LNCAP (cell line): ENCODE results near the gene TIPARP.

Source experiments
- TF ChIP-seq, protein P1 (sequence below): fragments of 450-650 bp; IDR thresholded peaks from 2 replicates; pipeline ENCODE4 v1.5.1; 2017; ENCODE audit warnings: mild to moderate bottlenecking

Gene TIPARP

DNA sequence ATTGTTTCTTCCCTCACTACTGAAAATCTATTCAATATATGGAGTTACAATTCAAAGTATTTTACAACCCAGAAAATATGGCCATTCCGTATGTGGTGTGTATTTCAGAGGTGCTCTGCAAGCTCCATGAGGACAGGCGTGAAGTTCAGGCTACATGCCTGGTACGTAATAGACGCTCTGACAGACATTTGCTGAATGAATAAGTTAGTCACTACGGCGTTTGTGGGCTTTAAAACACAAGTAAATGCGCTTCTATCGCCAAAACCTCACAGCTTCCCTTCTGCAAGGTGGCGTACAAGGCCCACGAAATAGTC, 701 bp upstream of the TIPARP start:
- TF ChIP-seq, protein P1, sequence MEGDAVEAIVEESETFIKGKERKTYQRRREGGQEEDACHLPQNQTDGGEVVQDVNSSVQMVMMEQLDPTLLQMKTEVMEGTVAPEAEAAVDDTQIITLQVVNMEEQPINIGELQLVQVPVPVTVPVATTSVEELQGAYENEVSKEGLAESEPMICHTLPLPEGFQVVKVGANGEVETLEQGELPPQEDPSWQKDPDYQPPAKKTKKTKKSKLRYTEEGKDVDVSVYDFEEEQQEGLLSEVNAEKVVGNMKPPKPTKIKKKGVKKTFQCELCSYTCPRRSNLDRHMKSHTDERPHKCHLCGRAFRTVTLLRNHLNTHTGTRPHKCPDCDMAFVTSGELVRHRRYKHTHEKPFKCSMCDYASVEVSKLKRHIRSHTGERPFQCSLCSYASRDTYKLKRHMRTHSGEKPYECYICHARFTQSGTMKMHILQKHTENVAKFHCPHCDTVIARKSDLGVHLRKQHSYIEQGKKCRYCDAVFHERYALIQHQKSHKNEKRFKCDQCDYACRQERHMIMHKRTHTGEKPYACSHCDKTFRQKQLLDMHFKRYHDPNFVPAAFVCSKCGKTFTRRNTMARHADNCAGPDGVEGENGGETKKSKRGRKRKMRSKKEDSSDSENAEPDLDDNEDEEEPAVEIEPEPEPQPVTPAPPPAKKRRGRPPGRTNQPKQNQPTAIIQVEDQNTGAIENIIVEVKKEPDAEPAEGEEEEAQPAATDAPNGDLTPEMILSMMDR, result no peak

DNA sequence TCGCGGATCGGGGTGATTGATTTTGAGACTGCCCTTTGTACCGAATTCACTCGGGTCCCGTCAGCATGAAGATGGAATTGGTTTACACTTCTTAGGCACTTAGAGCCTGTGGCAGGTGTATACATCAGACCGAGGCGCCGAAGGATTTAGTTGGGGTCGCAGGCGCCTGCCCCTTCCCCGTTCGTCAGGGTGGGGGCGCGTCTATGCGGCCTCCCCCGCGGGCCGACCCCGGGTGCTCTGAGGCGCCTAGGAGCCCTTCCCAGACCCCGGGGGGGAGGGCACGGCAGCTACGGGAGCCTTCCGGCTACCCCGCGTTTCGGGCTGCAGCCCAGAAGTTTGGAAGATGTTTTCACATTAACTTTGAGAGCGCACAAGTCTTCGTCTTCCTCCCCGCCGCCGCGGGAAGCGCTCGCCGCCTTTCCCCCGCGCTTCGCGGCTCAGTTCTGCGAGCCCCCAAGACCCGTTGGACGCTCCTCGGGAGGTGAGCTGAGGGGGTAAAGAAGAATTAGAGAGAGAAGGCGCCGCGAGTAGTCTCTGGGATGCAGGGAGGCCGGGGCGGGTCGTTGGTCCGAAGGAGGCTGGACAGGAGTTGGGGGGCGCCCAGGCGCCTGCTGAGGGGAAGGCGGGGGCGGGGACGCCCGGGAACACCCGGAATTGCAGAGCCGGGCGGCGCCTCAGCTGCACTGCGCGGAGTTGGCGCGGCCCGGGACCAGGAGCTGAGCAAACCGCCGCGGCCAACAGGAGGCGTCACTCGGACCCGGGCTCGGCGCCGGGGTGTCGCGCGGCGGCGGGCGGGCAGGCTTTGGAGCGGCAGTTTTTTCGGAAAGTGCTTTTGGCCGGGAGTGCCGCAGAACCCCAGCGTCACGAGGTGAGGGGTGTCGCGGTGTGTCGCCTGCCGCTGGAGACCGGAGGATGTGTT, 780 bp downstream of the TIPARP start:
- TF ChIP-seq, protein P1, result peak; percentile 73

DNA sequence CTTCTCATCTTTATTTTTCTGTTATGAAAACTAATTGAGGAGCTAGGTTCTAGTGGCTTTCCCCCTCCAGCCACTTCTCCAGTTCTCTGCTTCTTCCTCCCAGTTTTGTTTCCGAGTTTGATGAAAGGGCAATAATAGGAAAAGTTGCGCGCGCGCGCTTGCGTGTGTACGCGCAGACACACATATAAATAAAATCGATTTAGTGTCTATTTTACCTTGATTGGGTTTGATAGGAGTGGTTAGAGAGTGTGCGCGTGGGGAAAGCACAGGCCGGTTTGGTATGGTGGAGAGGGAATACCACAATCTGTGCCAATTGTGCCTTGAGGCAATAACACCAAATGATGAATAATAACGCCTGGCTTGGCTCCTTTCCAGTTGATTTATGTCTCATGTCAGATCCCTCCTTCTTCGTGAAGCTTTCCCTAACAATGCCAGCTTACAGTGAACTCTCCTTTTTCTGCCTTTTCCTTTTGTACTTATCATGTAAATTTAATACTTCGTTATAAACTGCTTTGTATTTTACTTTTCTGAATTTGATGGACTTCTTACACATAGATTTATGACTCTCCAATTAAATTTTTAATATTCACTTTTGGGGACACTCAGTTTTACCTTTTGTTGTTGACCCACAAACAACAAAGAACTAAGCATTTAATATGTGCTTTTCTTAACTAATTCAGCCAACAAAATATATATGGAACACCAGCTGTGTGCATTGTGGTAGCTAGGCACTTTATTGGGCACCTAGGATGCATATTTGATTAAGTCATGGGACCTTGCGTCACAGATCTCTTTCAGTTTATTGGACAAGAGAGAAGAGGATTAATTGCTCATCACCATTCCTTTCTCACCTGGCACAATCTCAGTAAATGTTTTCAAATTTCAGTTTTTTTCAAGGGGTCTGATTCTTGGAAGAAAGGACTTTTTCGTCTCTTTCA, 1.7 kb downstream of the TIPARP start:
- TF ChIP-seq, protein P1, result 0 out of 2 replicates have a peak, but pooled peaks have one; percentile 19

DNA sequence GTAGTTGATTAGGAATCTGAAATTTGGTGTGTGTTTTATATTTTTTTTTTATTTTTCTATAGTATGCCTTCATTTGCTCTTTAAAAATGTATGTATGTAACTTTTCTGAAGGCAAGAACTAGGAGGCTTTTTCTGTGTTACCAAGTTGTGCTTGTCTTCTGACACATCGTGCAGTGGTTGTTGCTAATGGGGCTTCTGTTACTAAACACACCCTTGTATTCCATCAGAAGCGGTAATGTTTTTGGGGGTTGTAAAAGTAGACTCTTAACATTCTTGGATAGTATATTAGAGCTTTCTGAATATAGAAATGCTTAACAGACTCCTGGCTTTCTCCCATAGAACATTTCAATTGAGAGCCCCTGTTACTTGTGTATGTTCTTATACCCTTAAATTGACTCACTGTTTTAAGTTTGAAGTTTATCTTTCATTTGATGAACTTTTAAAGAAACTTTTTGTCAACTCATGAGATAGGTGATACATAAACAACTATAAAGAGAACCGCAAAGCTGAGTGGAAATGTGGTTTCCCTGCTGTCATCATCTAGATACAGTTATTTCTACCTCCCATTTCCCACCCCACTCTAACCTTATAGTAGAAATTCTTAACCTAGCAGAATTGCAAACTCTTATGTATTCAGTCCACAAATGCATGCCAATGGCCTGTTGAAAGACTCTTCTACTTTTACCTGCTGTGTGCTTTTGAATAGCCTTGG, 2.5 kb downstream of the TIPARP start:
- TF ChIP-seq, protein P1, result no peak

DNA sequence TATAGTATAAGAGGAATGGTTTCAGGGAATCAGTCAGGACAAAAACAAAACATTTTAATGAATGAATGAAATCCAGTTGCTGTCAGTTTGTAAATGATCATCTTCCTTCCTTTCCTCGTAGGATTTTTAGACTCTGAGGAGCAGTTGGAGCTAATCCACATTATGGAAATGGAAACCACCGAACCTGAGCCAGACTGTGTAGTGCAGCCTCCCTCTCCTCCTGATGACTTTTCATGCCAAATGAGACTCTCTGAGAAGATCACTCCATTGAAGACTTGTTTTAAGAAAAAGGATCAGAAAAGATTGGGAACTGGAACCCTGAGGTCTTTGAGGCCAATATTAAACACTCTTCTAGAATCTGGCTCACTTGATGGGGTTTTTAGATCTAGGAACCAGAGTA, 3.1 kb downstream of the TIPARP start:
- TF ChIP-seq, protein P1, result no peak

DNA sequence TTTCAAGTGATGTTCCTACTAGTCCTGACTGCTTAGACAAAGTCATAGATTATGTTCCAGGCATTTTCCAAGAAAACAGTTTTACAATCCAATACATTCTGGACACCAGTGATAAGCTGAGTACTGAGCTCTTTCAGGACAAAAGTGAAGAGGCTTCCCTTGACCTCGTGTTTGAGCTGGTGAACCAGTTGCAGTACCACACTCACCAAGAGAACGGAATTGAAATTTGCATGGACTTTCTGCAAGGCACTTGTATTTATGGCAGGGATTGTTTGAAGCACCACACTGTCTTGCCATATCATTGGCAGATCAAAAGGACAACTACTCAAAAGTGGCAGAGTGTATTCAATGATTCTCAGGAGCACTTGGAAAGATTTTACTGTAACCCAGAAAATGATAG, 3.8 kb downstream of the TIPARP start:
- TF ChIP-seq, protein P1, result no peak
